NB4 (cell line): ENCODE results near the gene THSD4.

Source experiments
- CTCF ChIP-seq: IDR thresholded peaks from one replicate; pipeline ENCODE4 v1.5.1; 2012; ENCODE audit warnings: low read depth, low read length
- MAX ChIP-seq: IDR thresholded peaks from 2 replicates; pipeline ENCODE4 v1.6.1; 2011; ENCODE audit warnings: low read depth, low read length
- MYC ChIP-seq: IDR thresholded peaks from 2 replicates; pipeline ENCODE4 v1.6.1; 2011; ENCODE audit warnings: low read depth, low read length
- POLR2A ChIP-seq: IDR thresholded peaks from 2 replicates; pipeline ENCODE4 v1.6.1; 2011; ENCODE audit warnings: mild to moderate bottlenecking; ENCODE audit not compliant: insufficient read length; ENCODE audit errors: extremely low read depth

GRCh38 chr15:71223516-71223915, 108.2 kb downstream of the THSD4 start:
- TF ChIP-seq CTCF = no peak
- no peak for TF ChIP-seq POLR2A
- TF ChIP-seq MAX = no peak
- TF ChIP-seq MYC = no peak
